Measurements from ENCODE around the gene TBL3.

TBL3 gene

DNA sequence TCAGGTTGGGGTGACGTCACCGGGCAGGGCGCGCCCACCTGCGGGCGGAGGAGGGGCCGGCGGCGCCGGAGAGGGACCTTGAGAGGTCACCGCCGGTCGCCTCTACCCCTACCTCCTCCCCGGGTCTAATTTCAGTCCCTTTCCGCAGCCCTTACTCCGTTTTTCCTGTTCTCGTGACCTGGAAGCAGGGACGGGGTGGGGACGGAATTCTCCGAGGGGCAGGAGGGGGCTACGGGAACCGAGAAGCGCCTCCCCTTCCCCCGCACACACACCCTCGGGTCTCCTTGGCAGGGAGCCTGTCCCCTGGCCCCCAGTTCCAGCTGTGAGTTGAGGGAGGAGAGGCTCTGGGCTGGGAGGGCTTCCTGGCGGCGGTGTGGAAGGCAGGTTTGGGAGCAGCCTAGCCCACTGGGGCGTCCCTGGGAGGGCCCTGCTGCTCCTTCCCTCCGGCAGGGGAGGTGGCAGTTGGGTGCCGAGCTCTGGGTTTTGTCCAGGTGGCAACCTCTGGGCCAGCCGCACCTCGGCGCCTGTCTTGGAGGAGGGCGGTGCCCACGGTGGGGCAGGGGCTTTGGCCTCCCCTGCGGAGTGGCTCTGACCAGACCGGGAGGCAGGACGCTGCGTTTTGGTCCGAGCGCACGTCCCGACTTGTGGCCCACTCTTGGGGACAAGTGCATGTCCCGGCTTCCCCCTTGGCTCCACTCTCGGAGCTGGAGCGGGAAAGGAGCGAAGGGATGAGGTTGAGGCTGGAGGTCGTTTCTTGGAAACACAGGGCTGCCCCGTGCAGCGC is 18.7 kb downstream of the TBL3 start (continued):
- TF ChIP-seq KLF9 (tag by site-specific recombination; IDR thresholded peaks at IDR 0.05; ENCODE audit: low read depth) (peak; percentile 90), PRDM10 (tag by site-specific recombination; IDR thresholded peaks at IDR 0.05) (peak; percentile 97), ZFP3 (tag by site-specific recombination; IDR thresholded peaks at IDR 0.05; ENCODE audit: low read depth) (no peak), ZBTB26 (tag by site-specific recombination; optimal IDR thresholded peaks at IDR 0.05) (peak; percentile 36), ZBTB8A (tag by site-specific recombination; IDR thresholded peaks at IDR 0.05) (peak; percentile 20; the same call in 1 of the 2 replicates), OSR2 (tag by site-specific recombination; IDR thresholded peaks at IDR 0.05) (no peak), KLF7 (tag by site-specific recombination; IDR thresholded peaks at IDR 0.05; ENCODE audit: borderline replicate concordance) (0 out of 2 replicates have a peak, but pooled peaks have one; percentile 20), GLI2 (tag by site-specific recombination; IDR thresholded peaks at IDR 0.05; ENCODE audit: borderline replicate concordance, low read depth) (no peak), ZNF514 (tag by site-specific recombination; IDR thresholded peaks at IDR 0.05) (no peak), BCL11A (tag by site-specific recombination; IDR thresholded peaks at IDR 0.05; ENCODE audit: low read depth) (peak; percentile 34; the same call in 1 of the 2 replicates), ZNF660 (tag by site-specific recombination; IDR thresholded peaks at IDR 0.05) (no peak), ZNF555 (tag by site-specific recombination; conservative IDR thresholded peaks at IDR 0.05) (no peak), KLF16 (tag by site-specific recombination; IDR thresholded peaks at IDR 0.05) (0 out of 2 replicates have a peak, but pooled peaks have one; percentile 62), GLIS2 (tag by site-specific recombination; IDR thresholded peaks at IDR 0.05) (peak; percentile 74), KLF1 (tag by site-specific recombination; IDR thresholded peaks at IDR 0.05) (peak; percentile 87), ZBTB21 (tag by site-specific recombination; IDR thresholded peaks at IDR 0.05) (peak; percentile 21; the same call in 1 of the 2 replicates), KLF10 (tag by site-specific recombination; IDR thresholded peaks at IDR 0.05) (peak; percentile 72), SP7 (tag by site-specific recombination; IDR thresholded peaks at IDR 0.05) (peak; percentile 50; the same call in 1 of the 2 replicates), ZNF629 (tag by site-specific recombination; IDR thresholded peaks at IDR 0.05) (peak; percentile 75), ZNF501 (tag by site-specific recombination; IDR thresholded peaks at IDR 0.05) (peak; percentile 25; the same call in 1 of the 2 replicates), ZNF391 (tag by site-specific recombination; IDR thresholded peaks at IDR 0.05; ENCODE audit: borderline replicate concordance, low read depth) (peak; percentile 59; the same call in 1 of the 2 replicates), ZNF335 (tag by site-specific recombination; conservative IDR thresholded peaks at IDR 0.05) (peak; percentile 70)
- TF ChIP-seq, protein P1, sequence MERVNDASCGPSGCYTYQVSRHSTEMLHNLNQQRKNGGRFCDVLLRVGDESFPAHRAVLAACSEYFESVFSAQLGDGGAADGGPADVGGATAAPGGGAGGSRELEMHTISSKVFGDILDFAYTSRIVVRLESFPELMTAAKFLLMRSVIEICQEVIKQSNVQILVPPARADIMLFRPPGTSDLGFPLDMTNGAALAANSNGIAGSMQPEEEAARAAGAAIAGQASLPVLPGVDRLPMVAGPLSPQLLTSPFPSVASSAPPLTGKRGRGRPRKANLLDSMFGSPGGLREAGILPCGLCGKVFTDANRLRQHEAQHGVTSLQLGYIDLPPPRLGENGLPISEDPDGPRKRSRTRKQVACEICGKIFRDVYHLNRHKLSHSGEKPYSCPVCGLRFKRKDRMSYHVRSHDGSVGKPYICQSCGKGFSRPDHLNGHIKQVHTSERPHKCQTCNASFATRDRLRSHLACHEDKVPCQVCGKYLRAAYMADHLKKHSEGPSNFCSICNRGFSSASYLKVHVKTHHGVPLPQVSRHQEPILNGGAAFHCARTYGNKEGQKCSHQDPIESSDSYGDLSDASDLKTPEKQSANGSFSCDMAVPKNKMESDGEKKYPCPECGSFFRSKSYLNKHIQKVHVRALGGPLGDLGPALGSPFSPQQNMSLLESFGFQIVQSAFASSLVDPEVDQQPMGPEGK (tag by site-specific recombination; IDR thresholded peaks at IDR 0.05), result peak; percentile 91

Measured in HEK293 (cell line).